Stimulated activated CD8-positive, alpha-beta memory T cell treated with anti-CD3 and anti-CD28 coated beads, Interleukin-2, amount 100 ng/mL, for 1 hour (primary cell): ENCODE results near the gene MAGI2.

Source experiments
- DNase-seq, 2 donors: peaks; one replicate each; pipeline ENCODE4 v3.0.0-alpha.2; 2020; ENCODE audit warnings: low read depth in 2 of 2

The MAGI2 gene

DNA sequence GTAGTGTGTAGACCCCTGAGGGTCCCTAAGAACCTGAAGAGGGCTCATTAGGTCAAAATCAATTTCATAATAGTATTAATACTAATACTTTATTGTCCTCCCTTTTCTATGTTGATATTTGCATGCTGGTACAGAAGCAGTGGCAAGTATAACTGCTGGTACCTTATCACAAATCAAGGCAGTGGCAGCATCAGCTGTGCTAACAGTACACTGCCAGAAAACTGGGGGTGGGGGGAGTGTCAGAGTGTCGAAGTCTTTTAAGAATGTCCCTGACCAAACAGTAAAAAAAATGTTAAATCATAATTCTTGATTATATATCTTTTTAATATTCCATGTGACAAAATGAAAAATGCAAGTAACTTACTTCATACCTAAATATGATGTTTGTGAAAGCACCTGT, 716.9 kb downstream of the MAGI2 start:
- DNase-seq: no peak

DNA sequence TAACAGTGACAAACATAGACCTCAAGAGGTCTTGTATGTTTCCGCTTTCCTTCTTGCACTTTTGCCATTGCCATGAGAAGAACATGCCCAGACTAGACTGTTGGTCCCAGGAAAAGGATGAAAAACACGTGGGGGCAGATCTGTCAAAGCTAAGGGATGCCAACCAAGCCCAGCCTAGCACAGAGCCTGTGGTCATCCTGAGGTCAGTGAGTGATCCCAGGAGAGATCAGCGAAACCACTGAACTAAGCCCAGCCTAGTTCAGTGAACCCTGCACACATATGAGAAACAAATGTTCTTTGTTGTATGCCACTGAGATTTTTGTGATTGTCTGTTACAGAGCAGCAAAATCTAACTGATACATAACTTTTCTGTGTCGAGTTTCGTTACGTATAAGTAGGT, 718.8 kb downstream of the MAGI2 start:
- no peak for DNase-seq

- no peak for DNase-seq
Measured at GRCh38 chr7:78720066-78720465, 733.4 kb downstream of the MAGI2 start.

- DNase-seq: no peak
Measured at GRCh38 chr7:78718212-78718611, 735.3 kb downstream of the MAGI2 start.

- DNase-seq: no peak
Measured at GRCh38 chr7:78716876-78717275, 736.6 kb downstream of the MAGI2 start.

GRCh38 chr7:78714356-78714755, 739.1 kb downstream of the MAGI2 start:
- DNase-seq: no peak

- no peak for DNase-seq
Measured at GRCh38 chr7:78712111-78712510, 741.4 kb downstream of the MAGI2 start.

DNA sequence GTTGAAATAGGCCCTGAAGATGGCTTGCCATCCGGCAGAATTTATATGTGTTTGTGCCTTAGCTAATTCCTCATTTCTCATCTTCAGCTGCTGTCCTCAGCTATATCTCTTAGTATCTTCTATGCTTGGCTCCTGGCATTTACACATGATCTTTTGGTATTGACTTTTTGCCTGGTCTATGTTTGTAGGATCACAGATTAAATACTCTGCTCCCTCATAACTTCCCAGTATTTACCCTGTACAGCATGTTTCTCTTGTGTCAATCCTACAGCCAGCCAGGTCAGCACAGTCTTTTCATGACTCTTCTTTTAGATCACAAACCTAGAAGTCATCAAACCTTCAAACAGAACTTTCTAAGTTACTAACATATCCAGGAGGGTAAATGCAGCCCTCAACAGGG, 743.8 kb downstream of the MAGI2 start:
- no peak for DNase-seq

DNA sequence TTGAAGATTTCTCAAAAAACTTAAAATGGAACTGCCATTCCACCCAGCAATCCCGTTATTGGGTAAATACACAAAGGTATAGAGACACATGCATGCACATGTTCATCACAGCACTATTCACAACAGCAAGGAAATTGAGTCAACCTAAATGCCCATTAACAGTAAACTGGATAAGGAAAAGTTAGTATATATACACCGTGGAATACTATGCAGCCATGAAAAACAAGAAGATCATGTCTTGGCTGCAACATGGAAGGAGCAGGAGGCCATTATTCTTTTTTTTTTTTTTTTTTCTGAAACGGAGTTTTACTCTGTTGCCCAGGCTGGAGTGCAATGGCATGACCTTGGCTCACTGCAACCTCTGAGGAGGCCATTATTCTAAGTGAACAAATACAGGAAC, 749.0 kb downstream of the MAGI2 start:
- no peak for DNase-seq

- DNase-seq: no peak
Measured at GRCh38 chr7:78703391-78703790, 750.1 kb downstream of the MAGI2 start.

DNA sequence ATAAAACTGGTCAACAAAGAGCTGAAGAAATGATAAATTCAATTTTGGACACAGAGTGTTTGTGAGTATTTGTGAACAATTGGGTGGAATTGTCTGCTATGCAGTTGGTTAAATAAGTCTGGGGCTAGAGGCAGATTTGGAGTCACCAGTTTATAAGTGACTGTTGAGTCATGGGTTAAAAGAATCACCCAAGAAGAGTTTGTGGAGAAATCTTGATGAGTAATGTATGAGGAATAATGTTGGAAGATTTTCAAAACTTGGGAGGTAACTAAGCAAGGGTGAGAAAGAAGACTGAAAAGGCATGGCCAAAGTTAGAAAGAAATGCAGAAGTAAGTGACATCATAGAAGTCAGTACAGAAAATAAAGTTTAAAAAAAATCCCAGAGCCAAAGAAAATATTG, 750.7 kb downstream of the MAGI2 start:
- no peak for DNase-seq

- DNase-seq: no peak
Measured at GRCh38 chr7:78695826-78696225, 757.6 kb downstream of the MAGI2 start.

DNA sequence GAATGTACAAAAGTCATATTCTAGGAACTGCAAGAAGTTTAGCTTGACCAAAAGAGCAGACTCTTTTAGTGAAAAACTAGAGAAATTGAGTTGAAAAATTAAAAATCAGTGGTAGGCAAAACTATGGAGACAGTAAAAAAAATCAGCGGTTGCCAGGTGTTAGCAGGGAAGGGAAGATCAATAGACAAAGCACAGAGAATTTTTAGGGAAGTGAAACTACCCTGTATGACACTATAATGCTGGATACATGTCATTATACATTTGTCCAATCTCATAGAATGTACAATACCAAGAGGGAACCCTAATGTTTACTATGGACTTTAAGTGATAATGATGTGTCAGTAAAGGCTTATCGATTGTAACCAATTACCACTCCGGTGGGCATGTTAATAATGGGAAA, 761.9 kb downstream of the MAGI2 start:
- DNase-seq: no peak

GRCh38 chr7:78690174-78690573, 763.3 kb downstream of the MAGI2 start:
- DNase-seq: no peak

DNA sequence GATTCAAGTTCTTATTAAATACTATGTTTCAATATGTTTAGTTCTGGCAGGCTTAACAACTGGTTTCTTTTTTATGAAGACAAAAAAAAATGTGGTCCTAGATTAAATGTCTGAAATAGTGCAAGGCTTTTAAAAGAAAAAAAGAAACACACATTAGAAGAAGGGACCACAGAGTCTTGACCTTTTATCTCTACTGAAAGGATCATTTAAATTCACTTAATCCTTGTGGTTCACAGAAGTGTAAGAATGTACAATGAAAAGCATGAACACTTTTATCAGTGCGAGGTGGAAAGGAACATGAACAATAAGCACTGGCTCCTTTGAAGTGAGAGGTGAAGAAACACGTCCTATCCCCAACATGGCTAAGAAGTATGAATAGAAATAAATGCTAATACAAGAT, 765.1 kb downstream of the MAGI2 start:
- no peak for DNase-seq

DNA sequence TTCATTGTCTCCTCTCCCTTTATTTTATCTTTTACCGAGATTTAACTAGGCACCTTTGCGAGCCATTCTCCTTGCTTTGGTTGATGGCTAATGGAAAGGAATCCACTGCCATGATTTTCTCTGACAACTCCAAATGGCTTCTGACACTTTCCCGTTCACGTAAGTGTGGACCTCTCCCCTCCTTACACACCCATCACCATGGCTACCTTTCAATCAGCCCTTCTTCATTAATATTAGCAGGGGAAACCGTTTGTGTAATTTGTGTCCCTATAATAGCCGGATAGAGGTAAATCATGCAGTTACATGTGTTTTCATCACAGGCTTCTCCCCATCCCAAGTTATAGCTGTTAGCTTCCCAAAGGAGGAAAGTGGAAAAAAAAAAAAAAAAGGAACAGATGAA, 767.3 kb downstream of the MAGI2 start:
- no peak for DNase-seq

- DNase-seq: no peak
Measured at GRCh38 chr7:78684201-78684600, 769.3 kb downstream of the MAGI2 start.

GRCh38 chr7:78683566-78683965, 769.9 kb downstream of the MAGI2 start:
- no peak for DNase-seq

DNA sequence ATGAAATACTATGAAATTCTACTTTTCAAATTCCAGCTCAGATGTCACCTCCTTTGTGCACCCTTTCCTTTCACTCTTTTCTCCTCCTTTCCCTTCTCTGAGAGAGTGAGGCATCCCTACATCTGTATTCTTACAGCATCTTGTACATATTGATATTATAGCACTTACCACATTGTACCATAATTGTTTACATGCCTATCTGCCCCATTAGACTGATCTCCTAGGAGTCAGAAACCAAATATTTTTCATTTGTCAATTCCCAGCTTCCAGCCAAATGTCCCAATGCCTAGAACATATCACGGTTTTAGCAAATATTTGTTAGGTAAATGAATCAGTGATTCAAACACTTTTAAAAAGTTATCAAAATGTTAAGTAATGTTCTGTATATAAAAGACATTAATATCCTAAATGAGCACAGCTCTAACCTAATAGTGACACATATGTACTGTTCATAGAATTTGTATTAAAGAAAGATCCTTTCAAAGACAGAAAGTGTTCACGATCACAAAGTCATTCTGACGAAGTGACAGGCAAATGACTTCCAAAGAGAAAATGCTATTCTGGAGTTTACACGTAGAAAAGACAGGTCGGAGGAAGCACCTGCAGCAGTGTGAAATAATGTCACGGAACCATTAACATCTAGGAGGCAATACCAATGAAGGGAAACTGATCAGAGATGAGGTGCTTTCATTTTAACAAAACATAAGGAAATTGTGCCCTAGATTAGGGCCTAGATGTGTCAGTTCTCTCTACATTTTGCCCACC, 774.2 kb downstream of the MAGI2 start:
- no peak for DNase-seq

DNA sequence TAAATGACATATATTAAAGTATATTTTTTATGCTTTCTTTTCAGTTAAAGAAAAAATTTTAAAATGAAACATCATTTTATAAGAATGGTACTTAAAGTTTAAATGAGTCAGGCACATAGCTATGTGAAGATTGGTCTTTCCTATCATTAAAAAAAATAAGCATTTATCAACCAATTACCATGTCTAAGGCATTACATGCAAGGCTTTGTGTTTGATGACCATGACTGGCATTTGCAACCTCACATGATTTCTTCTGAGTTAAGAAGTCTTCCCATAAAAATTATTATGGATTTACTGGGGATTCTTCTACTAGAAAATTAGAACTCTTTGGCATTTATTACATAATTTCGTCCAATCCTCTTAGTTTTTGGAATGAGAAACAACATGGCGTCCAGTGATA, 776.1 kb downstream of the MAGI2 start:
- DNase-seq: no peak

- DNase-seq: no peak
Measured at GRCh38 chr7:78675511-78675910, 778.0 kb downstream of the MAGI2 start.

DNA sequence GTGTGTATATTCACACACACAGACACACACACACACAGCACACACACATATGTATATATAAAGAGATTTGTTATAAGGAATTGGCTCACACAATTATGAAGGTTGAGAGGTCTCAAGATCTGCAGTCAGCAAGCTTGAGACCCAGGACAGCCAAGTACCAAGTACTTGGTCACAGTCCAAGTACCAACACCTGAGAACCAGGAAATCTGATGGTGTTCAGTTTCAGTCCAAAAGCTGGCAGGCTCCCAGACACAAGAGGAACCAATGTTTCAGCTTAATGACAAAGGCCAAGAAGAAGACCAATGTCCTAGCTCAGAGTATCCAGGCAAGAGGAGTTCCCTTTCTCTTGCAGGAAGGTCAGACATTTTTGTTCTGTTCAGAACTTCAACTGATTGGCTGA, 780.2 kb downstream of the MAGI2 start:
- DNase-seq: no peak

DNA sequence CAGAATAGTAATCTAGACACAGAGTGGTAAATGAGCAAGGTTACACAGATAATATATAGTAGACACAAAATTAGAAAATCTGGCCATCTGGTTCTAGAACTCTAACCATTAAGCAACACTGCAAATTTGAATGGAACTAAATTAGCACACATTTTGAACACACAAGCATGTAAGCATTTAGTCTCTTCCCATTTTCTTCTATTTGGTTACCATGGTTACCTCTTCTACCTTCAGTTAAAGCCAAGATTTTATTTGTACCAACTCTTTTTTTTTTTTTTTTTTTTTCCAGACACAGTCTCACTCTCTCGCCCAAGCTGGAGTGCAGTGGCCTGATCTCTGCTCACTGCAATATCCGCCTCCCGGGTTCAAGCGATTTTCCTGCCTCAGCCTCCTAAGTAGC, 790.5 kb downstream of the MAGI2 start:
- no peak for DNase-seq

DNA sequence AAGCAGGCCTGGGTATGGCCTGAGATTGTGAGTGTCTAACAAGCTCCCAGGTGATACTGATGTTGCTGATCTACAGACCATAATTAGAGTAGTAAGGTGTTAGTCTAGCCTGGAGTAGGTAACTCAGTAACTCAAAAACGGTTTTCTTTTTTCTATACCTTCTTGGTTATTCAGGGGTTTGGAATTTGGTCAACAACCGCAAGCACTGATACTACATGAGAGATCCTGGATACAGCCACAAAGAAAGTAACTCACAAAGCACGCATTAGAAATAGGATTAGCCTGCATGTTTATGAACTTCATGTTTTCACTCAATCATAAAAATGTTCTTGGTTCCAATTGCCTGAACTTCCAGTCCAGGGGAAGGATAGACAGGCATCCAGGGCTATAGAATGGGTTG, 803.5 kb downstream of the MAGI2 start:
- DNase-seq: no peak
